NB4 (cell line): ENCODE data around the gene DMRTC2.

Source experiments
- MYC ChIP-seq: IDR thresholded peaks from 2 replicates; pipeline ENCODE4 v1.6.1; 2011; ENCODE audit warnings: low read depth, low read length
- POLR2A ChIP-seq: IDR thresholded peaks from 2 replicates; pipeline ENCODE4 v1.6.1; 2011; ENCODE audit warnings: mild to moderate bottlenecking; ENCODE audit not compliant: insufficient read length; ENCODE audit errors: extremely low read depth
- TF ChIP-seq, protein P1 (sequence below): IDR thresholded peaks from one replicate; pipeline ENCODE4 v1.5.1; 2012; ENCODE audit warnings: low read depth, low read length
- TF ChIP-seq, protein P2 (sequence below): IDR thresholded peaks from 2 replicates; pipeline ENCODE4 v1.6.1; 2011; ENCODE audit warnings: low read depth, low read length

DNA sequence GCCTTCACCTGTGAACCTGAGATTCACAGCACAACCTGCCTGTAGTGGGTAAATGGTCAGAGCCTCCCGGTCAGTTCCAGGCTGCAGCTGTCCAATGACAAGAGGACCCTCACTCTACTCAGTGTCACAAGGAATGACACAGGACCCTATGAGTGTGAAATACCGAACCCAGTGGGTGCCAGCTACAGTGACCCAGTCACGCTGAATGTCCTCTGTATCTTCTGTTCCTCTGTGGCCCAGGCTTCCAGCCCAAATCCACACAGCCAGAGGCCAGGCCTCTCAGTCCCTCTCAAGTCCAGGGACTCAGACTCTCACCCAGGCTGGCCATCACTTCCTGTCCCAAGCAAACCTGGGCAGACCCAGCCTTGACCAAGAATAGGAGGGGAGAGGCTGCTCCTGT lies 37.7 kb upstream of the DMRTC2 start:
- TF ChIP-seq, protein P1, sequence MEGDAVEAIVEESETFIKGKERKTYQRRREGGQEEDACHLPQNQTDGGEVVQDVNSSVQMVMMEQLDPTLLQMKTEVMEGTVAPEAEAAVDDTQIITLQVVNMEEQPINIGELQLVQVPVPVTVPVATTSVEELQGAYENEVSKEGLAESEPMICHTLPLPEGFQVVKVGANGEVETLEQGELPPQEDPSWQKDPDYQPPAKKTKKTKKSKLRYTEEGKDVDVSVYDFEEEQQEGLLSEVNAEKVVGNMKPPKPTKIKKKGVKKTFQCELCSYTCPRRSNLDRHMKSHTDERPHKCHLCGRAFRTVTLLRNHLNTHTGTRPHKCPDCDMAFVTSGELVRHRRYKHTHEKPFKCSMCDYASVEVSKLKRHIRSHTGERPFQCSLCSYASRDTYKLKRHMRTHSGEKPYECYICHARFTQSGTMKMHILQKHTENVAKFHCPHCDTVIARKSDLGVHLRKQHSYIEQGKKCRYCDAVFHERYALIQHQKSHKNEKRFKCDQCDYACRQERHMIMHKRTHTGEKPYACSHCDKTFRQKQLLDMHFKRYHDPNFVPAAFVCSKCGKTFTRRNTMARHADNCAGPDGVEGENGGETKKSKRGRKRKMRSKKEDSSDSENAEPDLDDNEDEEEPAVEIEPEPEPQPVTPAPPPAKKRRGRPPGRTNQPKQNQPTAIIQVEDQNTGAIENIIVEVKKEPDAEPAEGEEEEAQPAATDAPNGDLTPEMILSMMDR = no peak
- TF ChIP-seq POLR2A (no peak), MYC (no peak)
- TF ChIP-seq, protein P2, sequence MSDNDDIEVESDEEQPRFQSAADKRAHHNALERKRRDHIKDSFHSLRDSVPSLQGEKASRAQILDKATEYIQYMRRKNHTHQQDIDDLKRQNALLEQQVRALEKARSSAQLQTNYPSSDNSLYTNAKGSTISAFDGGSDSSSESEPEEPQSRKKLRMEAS = no peak
